SU-DHL-6 (cell line): Measurements from ENCODE around the gene DGKB.

ENCODE experiments used
- H2AFZ ChIP-seq: fragments of 200-600 bp; sonication (generic); 2 replicates; pipeline ENCODE4 v1.6.1; 2014; ENCODE audit warnings: low read depth, mild to moderate bottlenecking, moderate library complexity, mixed read lengths, antibody characterized with exemption, low read length; ENCODE audit not compliant: severe bottlenecking
- H3F3A ChIP-seq: fragments of 200-600 bp; shearing (Covaris generic); 2 replicates; pipeline ENCODE4 v1.6.0; 2016; ENCODE audit warnings: antibody characterized with exemption, mild to moderate bottlenecking; ENCODE audit not compliant: insufficient read depth
- H3K27ac ChIP-seq: fragments of 200-600 bp; sonication (generic); 2 replicates; pipeline ENCODE4 v1.5.1; 2016; ENCODE audit warnings: low read depth, mild to moderate bottlenecking, low read length, moderate library complexity, mixed read lengths
- H3K27me3 ChIP-seq: fragments of 200-600 bp; sonication (generic), shearing (Covaris generic); 2 replicates; pipeline ENCODE4 v1.6.0; 2014; ENCODE audit warnings: mild to moderate bottlenecking, low read length
- H3K36me3 ChIP-seq: fragments of 200-600 bp; sonication (generic); 2 replicates; pipeline ENCODE4 v1.6.1; 2014; ENCODE audit warnings: mild to moderate bottlenecking, low read length, mixed read lengths
- H3K4me2 ChIP-seq: fragments of 300-600, 200-600 bp; shearing (Covaris generic), sonication (generic); 2 replicates; pipeline ENCODE4 v1.6.0; 2014; ENCODE audit warnings: low read length, low read depth, mild to moderate bottlenecking; ENCODE audit not compliant: poor library complexity, severe bottlenecking
- H3K4me3 ChIP-seq: fragments of 200-600 bp; sonication (generic); 2 replicates; pipeline ENCODE4 v1.5.1; 2014; ENCODE audit warnings: antibody characterized with exemption, low read length, mild to moderate bottlenecking, mixed read lengths; ENCODE audit not compliant: insufficient read depth, poor library complexity, severe bottlenecking
- H3K79me2 ChIP-seq: fragments of 200-600 bp; sonication (generic); 2 replicates; pipeline ENCODE4 v1.6.1; 2014; ENCODE audit warnings: mild to moderate bottlenecking, low read length, moderate library complexity; ENCODE audit not compliant: insufficient read depth
- H3K9ac ChIP-seq: fragments of 200-600 bp; sonication (generic); 2 replicates; pipeline ENCODE4 v1.7.0; 2014; ENCODE audit warnings: mild to moderate bottlenecking, low read length
- H3K9me2 ChIP-seq: fragments of 200-600 bp; sonication (generic); replicated peaks from 2 replicates; pipeline ENCODE4 v1.6.1; 2014; ENCODE audit warnings: low read length; ENCODE audit not compliant: insufficient read depth
- H3K9me3 ChIP-seq: fragments of 200-600 bp; sonication (generic); 2 replicates; pipeline ENCODE4 v1.6.1; 2014; ENCODE audit warnings: low read length, mixed read lengths; ENCODE audit not compliant: insufficient read depth
- H4K20me1 ChIP-seq: fragments of 200-600 bp; sonication (generic); 2 replicates; pipeline ENCODE4 v1.6.1; 2014; ENCODE audit warnings: low read depth, mild to moderate bottlenecking, antibody characterized with exemption, low read length, moderate library complexity, mixed read lengths
- EZH2phosphoT487 ChIP-seq: fragments of 200-600 bp; sonication (generic), shearing (Covaris generic); conservative IDR thresholded peaks from 2 replicates; pipeline ENCODE4 v1.6.1; 2018; ENCODE audit warnings: mild to moderate bottlenecking, antibody characterized with exemption, low read length, moderate library complexity, mixed read lengths
- TF ChIP-seq, protein P1 (sequence below): fragments of 200-600 bp; sonication (generic); IDR thresholded peaks from one replicate; pipeline ENCODE4 v1.5.1; 2017; ENCODE audit warnings: antibody characterized with exemption, mild to moderate bottlenecking, low read length, moderate library complexity; ENCODE audit not compliant: insufficient read depth, poor library complexity, severe bottlenecking

The DGKB gene

GRCh38 chr7:14891289-14891688 is 11.3 kb downstream of the DGKB start:
- H3K9ac ChIP-seq = no peak overlapping the region
- TF ChIP-seq, protein P1, sequence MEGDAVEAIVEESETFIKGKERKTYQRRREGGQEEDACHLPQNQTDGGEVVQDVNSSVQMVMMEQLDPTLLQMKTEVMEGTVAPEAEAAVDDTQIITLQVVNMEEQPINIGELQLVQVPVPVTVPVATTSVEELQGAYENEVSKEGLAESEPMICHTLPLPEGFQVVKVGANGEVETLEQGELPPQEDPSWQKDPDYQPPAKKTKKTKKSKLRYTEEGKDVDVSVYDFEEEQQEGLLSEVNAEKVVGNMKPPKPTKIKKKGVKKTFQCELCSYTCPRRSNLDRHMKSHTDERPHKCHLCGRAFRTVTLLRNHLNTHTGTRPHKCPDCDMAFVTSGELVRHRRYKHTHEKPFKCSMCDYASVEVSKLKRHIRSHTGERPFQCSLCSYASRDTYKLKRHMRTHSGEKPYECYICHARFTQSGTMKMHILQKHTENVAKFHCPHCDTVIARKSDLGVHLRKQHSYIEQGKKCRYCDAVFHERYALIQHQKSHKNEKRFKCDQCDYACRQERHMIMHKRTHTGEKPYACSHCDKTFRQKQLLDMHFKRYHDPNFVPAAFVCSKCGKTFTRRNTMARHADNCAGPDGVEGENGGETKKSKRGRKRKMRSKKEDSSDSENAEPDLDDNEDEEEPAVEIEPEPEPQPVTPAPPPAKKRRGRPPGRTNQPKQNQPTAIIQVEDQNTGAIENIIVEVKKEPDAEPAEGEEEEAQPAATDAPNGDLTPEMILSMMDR = no peak
- TF ChIP-seq EZH2phosphoT487 = no peak
- no peak overlapping the region for H3K4me2 ChIP-seq
- no peaks in the 10 kb centered on the region for H3K9me2 ChIP-seq
- H3F3A ChIP-seq = no peaks in the 10 kb centered on the region
- no peaks in the 10 kb centered on the region for H3K27me3 ChIP-seq
- H3K27ac ChIP-seq = no peak overlapping the region
- no peaks in the 10 kb centered on the region for H3K9me3 ChIP-seq
- no peaks in the 10 kb centered on the region for H3K36me3 ChIP-seq
- H3K4me3 ChIP-seq = no peak overlapping the region
- H3K79me2 ChIP-seq = no peaks in the 10 kb centered on the region
- H4K20me1 ChIP-seq = no peaks in the 10 kb centered on the region
- no peak overlapping the region for H2AFZ ChIP-seq

GRCh38 chr7:14888962-14889361 is 13.6 kb downstream of the DGKB start:
- H3K4me3 ChIP-seq = no peak overlapping the region
- H3K27ac ChIP-seq = no peak overlapping the region
- H3K9me2 ChIP-seq = no peaks in the 10 kb centered on the region

DNA sequence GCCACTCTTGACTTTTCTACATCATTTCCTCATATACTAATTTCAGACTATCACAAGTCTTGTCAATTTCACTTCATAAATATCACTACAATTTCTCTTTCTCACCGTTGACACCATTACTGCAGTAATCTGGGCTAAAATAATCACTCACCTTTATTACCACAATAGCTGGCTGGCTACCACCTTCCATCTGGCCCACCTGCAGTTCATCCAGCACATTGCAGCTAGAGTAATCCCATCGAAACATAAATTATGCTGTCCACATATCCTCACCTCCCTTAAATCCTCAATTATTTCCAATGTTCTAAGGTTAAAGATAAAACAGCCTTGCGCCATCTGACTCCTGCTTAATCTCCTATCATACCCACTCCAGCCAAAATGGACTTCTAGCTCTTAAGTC is 16.0 kb downstream of the DGKB start:
- Histone ChIP-seq H3K27ac (no peak overlapping the region), H3K4me3 (no peak overlapping the region), H3K9me3 (no peaks in the 10 kb centered on the region), H2AFZ (no peak overlapping the region), H3K9me2 (no peaks in the 10 kb centered on the region), H3K79me2 (no peaks in the 10 kb centered on the region), H3K4me2 (no peak overlapping the region), H4K20me1 (no peaks in the 10 kb centered on the region), H3F3A (no peaks in the 10 kb centered on the region), H3K27me3 (no peaks in the 10 kb centered on the region), H3K36me3 (no peaks in the 10 kb centered on the region), H3K9ac (no peak overlapping the region)
- TF ChIP-seq, protein P1 = no peak
- no peak for TF ChIP-seq EZH2phosphoT487

More at GRCh38 chr7:14888962-14889361, 13.6 kb downstream of the DGKB start:
- Histone ChIP-seq H3K9ac (no peak overlapping the region), H3K4me2 (no peak overlapping the region), H3K36me3 (no peaks in the 10 kb centered on the region), H3F3A (no peaks in the 10 kb centered on the region), H3K27me3 (no peaks in the 10 kb centered on the region), H3K79me2 (no peaks in the 10 kb centered on the region), H4K20me1 (no peaks in the 10 kb centered on the region), H2AFZ (no peak overlapping the region), H3K9me3 (no peaks in the 10 kb centered on the region)
- no peak for TF ChIP-seq EZH2phosphoT487
- TF ChIP-seq, protein P1 = no peak
